HG02970 (cell line): ENCODE measurements around the gene COL16A1.
"Not testable (repeated sequence)": the region's sequence is repeated elsewhere in the genome, so short reads cannot be mapped to it uniquely, and the experiment has no call there.

ENCODE experiments used
- ATAC-seq: cut with Tn5 transposase; IDR thresholded peaks from one replicate; pipeline ENCODE4 v1.9.1; 2021; ENCODE audit warnings: mild to moderate bottlenecking, moderate library complexity, moderate number of reproducible peaks; ENCODE audit not compliant: unreplicated experiment, low FRiP score

Gene COL16A1

GRCh38 chr1:31707711-31708110 is 3.9 kb upstream of the COL16A1 start:
- ATAC-seq = no peak

GRCh38 chr1:31707059-31707600 is 3.3 kb upstream of the COL16A1 start:
- not testable (repeated sequence) for ATAC-seq

GRCh38 chr1:31706384-31707058 is 2.7 kb upstream of the COL16A1 start:
- no peak for ATAC-seq

- no peak for ATAC-seq
These were observed 1.5 kb upstream of the COL16A1 start for GRCh38 chr1:31705080-31705866.

- ATAC-seq = no peak
These were observed 658 bp upstream of the COL16A1 start for GRCh38 chr1:31704271-31705079.

GRCh38 chr1:31702836-31703404 is 897 bp downstream of the COL16A1 start:
- ATAC-seq = no peak

GRCh38 chr1:31701091-31701736 is 2.6 kb downstream of the COL16A1 start:
- ATAC-seq = no peak

- ATAC-seq = no peak
These were observed 3.2 kb downstream of the COL16A1 start for GRCh38 chr1:31700468-31701090.

- ATAC-seq = no peak
These were observed 4.4 kb downstream of the COL16A1 start for GRCh38 chr1:31699341-31699891.

- ATAC-seq = no peak
These were observed 6.3 kb downstream of the COL16A1 start for GRCh38 chr1:31697369-31697984.

- no peak for ATAC-seq
These were observed 7.6 kb downstream of the COL16A1 start for GRCh38 chr1:31696242-31696641.

GRCh38 chr1:31695327-31695726 is 8.5 kb downstream of the COL16A1 start:
- no peak for ATAC-seq

GRCh38 chr1:31694964-31695313 is 8.9 kb downstream of the COL16A1 start:
- no peak for ATAC-seq

- no peak for ATAC-seq
These were observed 9.5 kb downstream of the COL16A1 start for GRCh38 chr1:31694069-31694963.

- ATAC-seq = no peak
These were observed 10.6 kb downstream of the COL16A1 start for GRCh38 chr1:31693231-31693630.

GRCh38 chr1:31691951-31692350 is 11.9 kb downstream of the COL16A1 start:
- no peak for ATAC-seq

GRCh38 chr1:31691446-31691845 is 12.4 kb downstream of the COL16A1 start:
- ATAC-seq = no peak

- no peak for ATAC-seq
These were observed 12.9 kb downstream of the COL16A1 start for GRCh38 chr1:31690921-31691320.
